Measurements from ENCODE around the gene GUCY1B1.

DNA sequence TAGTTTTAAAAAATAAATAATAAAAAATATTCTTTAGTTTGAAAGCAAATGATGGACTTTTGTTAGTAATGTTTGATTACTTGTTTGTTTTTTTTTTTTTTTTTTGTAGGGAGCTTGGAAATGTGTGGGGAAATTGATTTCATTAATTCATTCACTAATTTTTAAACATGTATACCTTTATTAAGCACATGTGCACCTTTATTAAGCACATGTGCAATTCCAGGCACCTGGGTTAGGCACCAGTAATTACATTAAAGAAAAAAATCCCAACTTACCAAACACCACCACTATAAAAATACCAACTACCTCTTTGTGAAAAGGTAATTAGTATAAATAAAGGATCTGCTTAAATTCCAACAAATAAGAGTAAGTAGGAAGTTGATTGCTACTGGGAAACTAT lies 9.5 kb downstream of the GUCY1B1 start:
- TF ChIP-seq CTCF (IDR thresholded peaks at IDR 0.05) = no peak
- TF ChIP-seq POLR2A (IDR thresholded peaks at IDR 0.05) = no peak
